Measurements from ENCODE around the gene RBBP7. TPM values are rescaled to one million over a fixed set of nuclear protein-coding genes. Genes with fewer than 3 reads are reported as not detected.
A peak's percentile ranks its signal among the peaks of the same experiment; 100 is the strongest.

Gene RBBP7
- total RNA-seq (10 to 100 TPM; 82.8 to 84.6 TPM), polyA plus RNA-seq (100 to 1,000 TPM in 1 of 2 donors, 10 to 100 TPM in 1; 52.3 to 117 TPM)
- long read RNA-seq, donor 1, transcript RBBP7-203 (12 exons, 2,333 nt), result major isoform, 38 of 65 reads
- long read RNA-seq, donor 1, partial matches to known transcripts, result 26 of 65 reads
- long read RNA-seq, donor 1, other reads (novel, unspliced or antisense), result 0 of 65 reads
- long read RNA-seq, donor 2, transcript RBBP7-203 (12 exons, 2,333 nt), result major isoform, 7 of 21 reads
- long read RNA-seq, donor 2, partial matches to known transcripts, result 10 of 21 reads
- long read RNA-seq, donor 2, other reads (novel, unspliced or antisense), result 0 of 21 reads
- long read RNA-seq, donor 3, transcript RBBP7-203 (12 exons, 2,333 nt), result major isoform, 11 of 23 reads
- long read RNA-seq, donor 3, partial matches to known transcripts, result 11 of 23 reads
- long read RNA-seq, donor 3, other reads (novel, unspliced or antisense), result 0 of 23 reads
- long read RNA-seq, donor 4, transcript RBBP7-203 (12 exons, 2,333 nt), result major isoform, 10 of 23 reads
- long read RNA-seq, donor 4, partial matches to known transcripts, result 12 of 23 reads
- long read RNA-seq, donor 4, other reads (novel, unspliced or antisense), result 0 of 23 reads
- long read RNA-seq, donor 5, transcript RBBP7-203 (12 exons, 2,333 nt), result major isoform, 55 of 126 reads
- long read RNA-seq, donor 5, transcript RBBP7-201 (4 exons, 858 nt), result minor isoform, 6 of 126 reads
- long read RNA-seq, donor 5, partial matches to known transcripts, result 63 of 126 reads
- long read RNA-seq, donor 5, other reads (novel, unspliced or antisense), result 0 of 126 reads

DNA sequence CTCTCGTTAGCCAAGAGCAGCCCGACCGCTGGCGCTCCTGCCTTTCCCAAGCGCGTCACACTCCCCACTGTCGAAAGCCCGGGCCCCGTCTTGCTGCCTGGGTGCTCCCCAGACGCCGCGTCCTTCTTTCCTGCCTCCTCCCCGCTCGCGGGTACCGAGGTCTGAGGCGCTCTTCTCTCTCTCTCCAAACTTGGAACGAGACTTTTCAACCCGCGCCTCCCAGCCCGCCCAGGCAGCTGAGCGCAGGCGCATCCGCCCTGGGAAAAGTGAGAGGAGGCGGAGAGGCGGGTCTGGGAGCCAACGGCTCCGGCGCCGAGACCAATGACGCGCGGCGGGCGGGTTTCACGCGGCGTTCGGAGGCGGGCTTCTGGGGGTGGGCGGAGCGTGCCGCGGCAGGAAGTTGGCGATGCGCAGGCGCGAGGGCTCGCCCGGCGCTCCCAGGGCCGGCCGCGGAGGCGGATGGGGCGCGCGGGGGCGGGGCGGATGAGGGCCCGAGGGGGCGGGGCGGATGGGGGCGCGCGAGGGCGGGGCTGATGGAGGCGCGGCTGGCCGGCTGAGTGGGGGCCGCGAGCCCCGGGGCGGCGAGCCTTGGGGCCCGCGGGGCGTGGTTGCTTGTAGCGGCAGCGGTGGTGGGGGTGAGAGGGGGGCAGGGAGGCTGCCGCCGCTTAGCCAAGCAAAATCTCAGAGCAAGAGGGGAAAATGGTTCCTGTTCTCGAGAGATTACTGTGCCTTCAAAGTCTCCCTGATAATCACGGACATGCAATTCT lies at the start of gene RBBP7:
Gene RBBP7, minus strand, starts transcription at position 268 of the 767 bp plus-strand sequence. CDS start 309 bp downstream, outside the sequence.
- 1 to 2% methylated on average over 26 to 84 of the region's 84 CpGs for WGBS, 2 donors
- Histone ChIP-seq H3K9ac (ENCODE audit: insufficient read depth in 1 of 2, low read length in 2 of 2) (peak within 1 kb of the TSS in 1 of 2 donors; percentile 66), H3K4me1 (ENCODE audit: control insufficient read depth in 5 of 5, insufficient read depth in 5 of 5, low read length in 5 of 5) (peaks cover 0 to 26% (median 6%) of the 10 kb centered on the region in 5 donors), H3K27ac (ENCODE audit: low read depth in 1 of 2, low read length in 1 of 2) (peak within 1 kb of the TSS; percentile 87 to 96), H3K4me3 (peak within 1 kb of the TSS; percentile 64), H3K9me3 (ENCODE audit: control insufficient read depth in 4 of 4, insufficient read depth in 3 of 4, low read length in 3 of 4) (no peaks in the 10 kb centered on the region), H3K27me3 (ENCODE audit: control insufficient read depth in 3 of 3, insufficient read depth in 3 of 3, low read length in 2 of 3) (peaks cover 0 to 48% (median 43%) of the 10 kb centered on the region in 3 donors), H3K36me3 (ENCODE audit: control insufficient read depth in 4 of 4, insufficient read depth in 4 of 4, low read length in 4 of 4) (peaks cover 0 to 4% (median 0%) of the 10 kb centered on the region in 4 donors)
- ATAC-seq (ENCODE audit: insufficient read depth, low FRiP score), result peak; percentile 92
- peak; percentile 94 to 96 (median 96) for DNase-seq
- no peak for TF ChIP-seq CTCF (IDR thresholded peaks at IDR 0.05; ENCODE audit: control extremely low read depth, extremely low read depth)

GRCh38 chrX:16918979-16919378 lies 48.8 kb upstream of the RBBP7 start:
- Histone ChIP-seq H3K4me1 (ENCODE audit: control insufficient read depth in 5 of 5, insufficient read depth in 5 of 5, low read length in 5 of 5) (no peaks in the 10 kb centered on the region), H3K36me3 (ENCODE audit: control insufficient read depth in 4 of 4, insufficient read depth in 4 of 4, low read length in 4 of 4) (no peaks in the 10 kb centered on the region), H3K27ac (ENCODE audit: low read depth in 1 of 2, low read length in 1 of 2) (no peak overlapping the region), H3K9me3 (ENCODE audit: control insufficient read depth in 4 of 4, insufficient read depth in 3 of 4, low read length in 3 of 4) (no peaks in the 10 kb centered on the region), H3K9ac (ENCODE audit: insufficient read depth in 1 of 2, low read length in 2 of 2) (no peak overlapping the region), H3K27me3 (ENCODE audit: control insufficient read depth in 3 of 3, insufficient read depth in 3 of 3, low read length in 2 of 3) (peaks cover 0 to 40% (median 16%) of the 10 kb centered on the region in 3 donors), H3K4me3 (no peak overlapping the region)
- ATAC-seq (ENCODE audit: insufficient read depth, low FRiP score), result no peak
- TF ChIP-seq CTCF (IDR thresholded peaks at IDR 0.05; ENCODE audit: control extremely low read depth, extremely low read depth), result no peak
- no peak for DNase-seq

GRCh38 chrX:16917120-16917519 lies 47.0 kb upstream of the RBBP7 start:
- Histone ChIP-seq H3K27ac (ENCODE audit: low read depth in 1 of 2, low read length in 1 of 2) (no peak overlapping the region), H3K4me1 (ENCODE audit: control insufficient read depth in 5 of 5, insufficient read depth in 5 of 5, low read length in 5 of 5) (no peaks in the 10 kb centered on the region), H3K9me3 (ENCODE audit: control insufficient read depth in 4 of 4, insufficient read depth in 3 of 4, low read length in 3 of 4) (no peaks in the 10 kb centered on the region), H3K9ac (ENCODE audit: insufficient read depth in 1 of 2, low read length in 2 of 2) (no peak overlapping the region), H3K27me3 (ENCODE audit: control insufficient read depth in 3 of 3, insufficient read depth in 3 of 3, low read length in 2 of 3) (peaks cover 0 to 36% (median 20%) of the 10 kb centered on the region in 3 donors), H3K36me3 (ENCODE audit: control insufficient read depth in 4 of 4, insufficient read depth in 4 of 4, low read length in 4 of 4) (no peaks in the 10 kb centered on the region), H3K4me3 (no peak overlapping the region)
- DNase-seq (no peak), ATAC-seq (ENCODE audit: insufficient read depth, low FRiP score) (no peak)
- no peak for TF ChIP-seq CTCF (IDR thresholded peaks at IDR 0.05; ENCODE audit: control extremely low read depth, extremely low read depth)
- 77 to 96% methylated on average over 6 of the region's 6 CpGs for WGBS, 2 donors

Data from lung (tissue), 16 donors.